ENCODE data around the gene FBXO48.
"Not testable (repeated sequence)": the region's sequence is repeated elsewhere in the genome, so short reads cannot be mapped to it uniquely, and the experiment has no call there.

Gene FBXO48

GRCh38 chr2:68469935-68470334, 2.8 kb upstream of the FBXO48 start:
- no peak for DNase-seq

GRCh38 chr2:68468801-68469200, 1.7 kb upstream of the FBXO48 start:
- DNase-seq: no peak

DNA sequence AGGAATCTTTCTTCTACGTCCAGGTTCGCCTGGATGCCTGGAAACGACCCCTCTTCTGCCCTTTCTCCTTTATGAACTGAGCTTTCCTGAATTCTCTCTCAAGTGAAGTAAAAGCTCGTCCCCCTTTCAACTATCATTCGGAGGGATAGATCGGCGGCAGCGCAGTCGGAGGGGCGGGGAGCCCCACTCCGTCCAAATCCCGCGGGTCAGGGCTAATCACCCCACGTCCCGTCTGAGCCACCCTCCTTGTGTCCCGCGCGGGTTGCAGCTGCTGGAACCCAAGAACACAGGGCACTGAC, 367 bp downstream of the FBXO48 start:
- DNase-seq: no peak

DNA sequence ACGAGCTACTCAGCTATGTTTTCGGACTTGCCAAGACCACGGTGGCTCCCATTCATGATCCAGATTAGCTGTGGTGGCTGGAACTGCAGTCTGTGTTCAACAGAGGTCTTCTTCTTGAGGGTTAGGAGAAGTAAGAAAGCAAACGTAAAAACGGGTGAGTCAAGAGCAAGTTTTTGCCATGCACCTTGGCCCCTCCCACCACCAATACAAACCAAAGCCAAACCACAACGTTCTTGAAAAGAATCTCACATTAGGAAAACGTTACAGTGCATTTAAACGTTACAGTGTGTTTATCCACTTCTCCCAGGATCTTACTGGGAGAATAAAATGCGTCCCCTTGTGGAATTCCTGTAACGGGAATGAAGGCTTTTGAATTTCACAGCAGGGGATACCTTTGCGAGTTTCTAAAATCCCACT, 725 bp downstream of the FBXO48 start:
- peak; percentile 70 for DNase-seq

- DNase-seq: peak; percentile 58
Observed at GRCh38 chr2:68465081-68465916, 1.8 kb downstream of the FBXO48 start.

GRCh38 chr2:68464651-68465050, 2.4 kb downstream of the FBXO48 start:
- no peak for DNase-seq

DNA sequence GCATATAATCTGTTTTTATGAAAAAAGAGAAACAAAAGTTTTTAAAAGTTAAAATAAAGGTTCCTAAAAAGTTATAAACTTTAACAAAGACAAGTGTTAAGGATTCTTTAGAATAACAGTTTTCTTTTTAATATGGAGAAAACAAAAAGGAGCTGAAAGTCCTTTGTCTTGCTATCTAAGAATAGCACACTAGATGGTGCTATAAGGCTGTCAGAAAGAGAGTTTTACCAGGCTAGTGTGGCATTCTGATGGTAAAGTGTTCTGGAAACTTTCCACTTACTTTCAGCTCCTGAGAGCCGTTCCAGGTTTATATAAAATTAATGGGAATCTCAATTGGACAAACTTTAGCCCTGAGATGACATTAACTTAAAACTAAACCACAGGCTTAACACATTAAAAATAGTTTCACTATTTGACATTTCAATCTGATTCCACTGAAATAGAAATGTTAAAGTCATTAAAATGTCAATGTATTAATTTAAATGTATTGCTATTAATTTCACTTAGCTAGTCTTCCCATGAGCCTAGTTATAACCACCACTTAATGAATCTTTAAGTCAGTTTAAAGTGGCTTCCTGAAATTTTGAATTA, 3.7 kb downstream of the FBXO48 start:
- DNase-seq: no peak

DNA sequence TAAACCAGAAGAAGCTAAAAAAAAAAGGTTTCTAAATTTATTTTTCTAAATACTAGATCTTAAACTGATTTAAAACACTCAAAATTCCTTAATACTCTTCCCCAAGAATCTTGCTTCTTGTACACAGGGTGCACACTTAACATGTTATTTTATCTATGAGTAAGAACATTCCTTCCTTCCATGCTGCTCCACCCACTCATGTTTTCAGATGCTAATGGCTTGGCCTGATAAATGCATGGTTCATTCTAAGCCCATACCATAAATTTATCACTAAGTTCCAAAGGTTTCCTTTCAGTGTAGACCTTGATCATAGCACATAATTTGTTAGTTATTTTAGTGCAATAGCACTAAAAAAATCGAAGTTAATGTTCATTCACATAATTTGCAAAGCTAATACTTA, 8.1 kb downstream of the FBXO48 start:
- no peak for DNase-seq

DNA sequence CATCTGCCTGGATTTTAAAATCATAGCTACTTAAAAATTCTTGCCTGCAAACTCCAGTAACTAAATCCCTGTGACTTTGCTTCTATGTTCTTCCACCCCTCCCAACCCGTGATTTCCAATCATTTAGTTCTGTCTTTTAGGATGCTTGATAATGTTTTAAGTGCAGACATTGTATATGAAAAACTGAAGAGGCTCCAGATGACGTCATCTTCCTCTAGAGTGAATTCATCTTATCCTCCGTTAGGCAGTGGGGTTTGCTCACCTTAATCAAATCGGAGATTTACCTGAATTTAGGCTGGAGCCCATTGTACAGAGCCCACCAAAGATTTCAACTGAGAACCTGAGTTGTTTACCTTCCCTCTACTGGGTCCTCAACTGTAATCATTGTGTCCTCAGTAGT, 10.9 kb downstream of the FBXO48 start:
- DNase-seq: no peak

- no peak for DNase-seq
Observed at GRCh38 chr2:68454719-68455118, 12.4 kb downstream of the FBXO48 start.

DNA sequence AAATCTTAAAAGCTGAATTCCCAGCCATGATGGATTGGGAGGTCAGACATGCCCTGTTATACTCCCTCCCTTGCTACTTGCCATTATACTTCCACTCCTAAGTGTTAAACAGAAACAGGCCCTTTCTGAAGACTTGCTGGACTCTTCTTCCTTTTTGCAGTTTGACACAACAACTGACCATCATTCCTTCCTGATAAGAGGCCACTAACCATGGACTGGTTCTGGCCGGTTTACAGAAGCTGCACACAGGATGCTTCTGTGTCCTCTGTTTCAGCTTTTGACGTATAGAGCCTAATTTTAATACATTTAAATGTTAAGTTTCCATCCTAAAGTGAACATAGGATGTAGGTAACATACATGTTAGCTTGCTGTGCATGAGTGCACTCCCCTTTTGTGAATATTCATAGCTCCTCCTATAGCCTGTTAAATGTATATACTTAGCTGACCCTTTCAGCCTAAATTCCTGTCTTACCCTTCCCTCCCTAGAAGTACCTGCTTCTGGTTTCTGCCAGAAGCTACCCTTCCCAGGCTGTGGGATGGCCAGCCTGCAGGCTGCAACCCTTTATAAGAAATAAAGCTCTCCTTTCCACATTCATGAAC, 13.2 kb downstream of the FBXO48 start:
- no peak for DNase-seq

GRCh38 chr2:68452158-68452900, 14.8 kb downstream of the FBXO48 start:
- no peak for DNase-seq

GRCh38 chr2:68448671-68449653, 18.1 kb downstream of the FBXO48 start:
- no peak for DNase-seq

GRCh38 chr2:68447118-68447517, 20.0 kb downstream of the FBXO48 start:
- DNase-seq: no peak

DNA sequence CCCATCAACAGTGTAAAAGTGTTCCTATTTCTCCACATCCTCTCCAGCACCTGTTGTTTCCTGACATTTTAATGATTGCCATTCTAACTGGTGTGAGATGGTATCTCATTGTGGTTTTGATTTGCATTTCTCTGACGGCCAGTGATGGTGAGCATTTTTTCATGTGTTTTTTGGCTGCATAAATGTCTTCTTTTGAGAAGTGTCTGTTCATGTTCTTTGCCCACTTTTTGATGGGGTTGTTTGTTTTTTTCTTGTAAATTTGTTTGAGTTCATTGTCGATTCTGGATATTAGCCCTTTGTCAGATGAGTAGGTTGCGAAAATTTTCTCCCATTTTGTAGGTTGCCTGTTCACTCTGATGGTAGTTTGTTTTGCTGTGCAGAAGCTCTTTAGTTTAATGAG, 20.7 kb downstream of the FBXO48 start:
- DNase-seq: not testable (repeated sequence)

- DNase-seq: no peak
Observed at GRCh38 chr2:68441994-68442322, 25.1 kb downstream of the FBXO48 start.

- DNase-seq: peak; percentile 83
Observed at GRCh38 chr2:68441179-68441993, 25.7 kb downstream of the FBXO48 start.

DNA sequence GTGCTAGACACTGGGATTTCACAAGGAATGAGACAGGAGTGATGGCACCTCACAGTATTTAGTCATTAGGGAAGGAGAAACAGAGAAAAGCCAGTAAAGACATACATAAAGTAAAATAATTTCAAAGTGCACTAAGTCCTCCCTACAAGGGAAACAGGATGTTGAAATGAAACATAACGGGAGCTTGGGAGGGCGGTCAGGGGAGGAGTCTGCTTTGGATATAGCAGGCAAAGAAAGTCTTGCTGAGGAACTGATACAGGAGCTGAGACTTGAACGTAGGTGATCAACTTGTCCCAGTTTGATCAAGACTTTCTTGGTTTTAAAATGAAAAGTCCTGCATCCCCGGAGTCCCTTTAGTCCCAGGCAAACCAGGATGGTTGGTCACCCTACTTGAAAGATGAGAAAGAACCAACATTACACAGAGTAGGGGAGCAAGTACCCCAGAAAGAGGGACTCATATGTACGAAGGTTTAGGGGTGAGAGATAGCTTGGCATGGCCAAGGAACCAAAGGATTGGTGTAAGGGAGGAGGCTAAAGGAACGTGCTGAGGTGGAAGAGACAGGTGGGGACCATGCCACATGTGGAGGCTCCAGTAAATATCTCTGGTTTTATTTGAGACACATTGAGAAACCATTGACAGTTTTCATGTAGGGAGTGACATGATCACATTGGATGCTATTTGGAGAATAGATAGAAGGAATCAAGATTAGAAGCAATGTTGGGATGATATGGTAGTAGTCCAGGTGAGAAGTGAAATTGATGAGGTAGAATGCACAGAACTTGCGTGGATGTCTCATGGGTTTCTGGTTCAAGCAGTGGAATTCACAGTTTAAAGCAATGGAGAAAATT, 28.4 kb downstream of the FBXO48 start:
- no peak for DNase-seq

GRCh38 chr2:68436270-68436669, 30.8 kb downstream of the FBXO48 start:
- no peak for DNase-seq

GRCh38 chr2:68435615-68436014, 31.5 kb downstream of the FBXO48 start:
- DNase-seq: no peak

DNA sequence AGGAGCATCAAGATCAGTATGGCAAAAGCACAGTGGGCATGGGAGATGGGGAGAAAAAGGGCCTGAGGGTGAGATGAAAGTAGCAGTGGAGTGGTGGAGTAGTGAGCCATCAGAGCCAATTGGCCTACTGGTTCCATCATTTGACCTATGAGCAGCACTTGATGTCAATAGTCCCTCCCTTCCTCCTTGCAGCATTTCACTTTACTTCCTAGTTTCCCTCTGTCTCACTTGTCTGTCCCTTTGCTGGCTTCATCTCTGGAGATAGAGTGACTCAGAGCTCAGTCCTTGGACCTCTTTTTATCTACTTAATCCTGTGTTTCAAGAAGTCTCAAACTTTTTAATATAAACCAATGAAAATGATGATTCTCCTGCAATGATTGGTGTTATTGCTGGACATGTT, 32.1 kb downstream of the FBXO48 start:
- no peak for DNase-seq
